HCT116 (cell line): ENCODE data around the gene ADAMTS15. TPM values are rescaled to one million over a fixed set of nuclear protein-coding genes. Genes with fewer than 3 reads are reported as not detected.

Experiments
- ATAC-seq: fragments of 200-7000 bp; cut with Tn5 transposase; 2 replicates; pipeline ENCODE4 v1.9.1; 2020; ENCODE audit warnings: mild to moderate bottlenecking, moderate library complexity
- BruUV-seq: library from RNA; stranded (reverse); fragments of 400-500 nt; replicated peaks from 2 replicates; lab custom pipeline; 2021; lab: Mats Ljungman, UMichigan
- CTCF ChIA-PET: fragments of 300-600 bp; sonication (Branson Sonifier 250); formaldehyde crosslinking; loops from one replicate; lab custom pipeline; 2021; ENCODE audit warnings: antibody characterized with exemption; lab: Charles Lee
- POLR2A ChIA-PET: fragments of 300-600, 350-600 bp; sonication (Branson Sonifier 250); formaldehyde crosslinking; loops from one replicate; lab custom pipeline; 2021; ENCODE audit warnings: antibody characterized with exemption; lab: Charles Lee
- RAD21 ChIA-PET, 2 experiments: fragments of 300-600 bp; sonication (Branson Sonifier 250); formaldehyde crosslinking; loops; one replicate each; lab custom pipeline; 2023; ENCODE audit warnings: low total read pairs in 2 of 2; ENCODE audit not compliant: uncharacterized antibody in 2 of 2, unreplicated experiment in 2 of 2, low non-redundant PET in 1 of 2; lab: Charles Lee
- DNase-seq: peaks from one replicate; pipeline ENCODE4 v3.0.0-alpha.2; 2010; ENCODE audit warnings: low read depth, low spot score
- H2AFZ ChIP-seq: fragments of 200-600 bp; shearing (Covaris generic), sonication (generic); 2 replicates; pipeline ENCODE4 v1.6.1; 2017; ENCODE audit warnings: low read depth, mixed run types, mixed read lengths, antibody characterized with exemption, low read length; ENCODE audit not compliant: poor library complexity, severe bottlenecking
- H3K27ac ChIP-seq: 2 replicates; pipeline ENCODE4 v1.5.1; 2012; ENCODE audit warnings: low read depth, low read length
- H3K27me3 ChIP-seq: fragments of 200-600 bp; sonication (generic); 2 replicates; pipeline ENCODE4 v1.6.1; 2016; ENCODE audit warnings: mixed run types, low read length, mixed read lengths; ENCODE audit not compliant: insufficient read depth
- H3K36me3 ChIP-seq, 2 experiments: fragments of 200-500 bp in 1 of 2; fragments of 200-600 bp in 1 of 2; sonication (Bioruptor generic) in 1 of 2; sonication (generic) in 1 of 2; 2 replicates each; pipeline versions ENCODE4 v1.5.1 to v1.6.1; 2014 to 2016; ENCODE audit warnings: low read length in 2 of 2, inconsistent platforms in 1 of 2, mixed read lengths in 1 of 2, mixed run types in 1 of 2; ENCODE audit not compliant: insufficient read depth in 2 of 2, control insufficient read depth in 1 of 2
- H3K4me1 ChIP-seq, 2 experiments: fragments of 200-600 bp in 1 of 2; sonication (generic) in 1 of 2; 2 replicates each; pipeline versions ENCODE4 v1.5.1 to v1.6.1; 2012 to 2017; ENCODE audit warnings: low read length in 2 of 2, inconsistent platforms in 1 of 2, mild to moderate bottlenecking in 1 of 2, mixed read lengths in 1 of 2, mixed run types in 1 of 2, moderate library complexity in 1 of 2; ENCODE audit not compliant: insufficient read depth in 2 of 2, control insufficient read depth in 1 of 2
- H3K4me2 ChIP-seq: fragments of 200-600 bp; sonication (generic); 2 replicates; pipeline ENCODE4 v1.6.1; 2017; ENCODE audit warnings: mixed run types, low read length, mixed read lengths
- H3K4me3 ChIP-seq, 2 experiments: fragments of 200-600 bp in 1 of 2; sonication (generic) in 1 of 2; replicated peaks in 1 of 2; 2 replicates each; pipeline ENCODE4 v1.5.1; 2011 to 2016; ENCODE audit warnings: low read length in 2 of 2, control low read depth in 1 of 2, low read depth in 1 of 2, mild to moderate bottlenecking in 1 of 2, mixed read lengths in 1 of 2, mixed run types in 1 of 2
- H3K79me2 ChIP-seq: fragments of 200-600 bp; sonication (generic); 2 replicates; pipeline ENCODE4 v1.6.1; 2017; ENCODE audit warnings: mild to moderate bottlenecking, mixed run types, low read length, moderate library complexity, mixed read lengths; ENCODE audit not compliant: insufficient read depth
- H3K9ac ChIP-seq: fragments of 200-600 bp; sonication (generic); 2 replicates; pipeline ENCODE4 v1.6.1; 2016; ENCODE audit warnings: low read length, mixed read lengths
- H3K9me2 ChIP-seq: fragments of 200-600 bp; sonication (generic), shearing (Covaris generic); 2 replicates; pipeline ENCODE4 v1.6.1; 2017; ENCODE audit warnings: mixed run types, mild to moderate bottlenecking, moderate library complexity; ENCODE audit not compliant: insufficient read depth
- H3K9me3 ChIP-seq, 2 experiments: fragments of 200-500 bp in 1 of 2; fragments of 200-600 bp in 1 of 2; sonication (Bioruptor generic) in 1 of 2; sonication (generic) in 1 of 2; 2 replicates each; pipeline ENCODE4 v1.6.1; 2014 to 2017; ENCODE audit warnings: low read length in 2 of 2, mixed read lengths in 2 of 2, inconsistent platforms in 1 of 2, low read depth in 1 of 2, mild to moderate bottlenecking in 1 of 2, mixed run types in 1 of 2, moderate library complexity in 1 of 2; ENCODE audit not compliant: control insufficient read depth in 1 of 2, insufficient read depth in 1 of 2
- H4K20me1 ChIP-seq: fragments of 200-600 bp; sonication (generic), shearing (Covaris generic); 2 replicates; pipeline ENCODE4 v1.6.1; 2017; ENCODE audit warnings: mixed run types, mild to moderate bottlenecking, moderate library complexity; ENCODE audit not compliant: insufficient read depth
- CBX3 ChIP-seq: IDR thresholded peaks from 2 replicates; pipeline ENCODE4 v1.6.1; 2012; ENCODE audit warnings: low read depth
- CEBPB ChIP-seq: IDR thresholded peaks from 2 replicates; pipeline ENCODE4 v1.6.1; 2012; ENCODE audit warnings: low read depth
- CTCF ChIP-seq, 3 experiments: fragments of 200-600 bp in 1 of 3; sonication (generic) in 1 of 3; IDR thresholded peaks in 2 of 3; conservative IDR thresholded peaks in 1 of 3; 2 replicates each; pipeline ENCODE4 v1.5.1; 2012 to 2017; ENCODE audit warnings: low read depth in 2 of 3, low read length in 2 of 3, antibody characterized with exemption in 1 of 3, borderline replicate concordance in 1 of 3, control low read depth in 1 of 3, mild to moderate bottlenecking in 1 of 3, mixed read lengths in 1 of 3, mixed run types in 1 of 3, moderate library complexity in 1 of 3; ENCODE audit not compliant: insufficient read depth in 1 of 3
- EGR1 ChIP-seq: IDR thresholded peaks from 2 replicates; pipeline ENCODE4 v1.6.1; 2012; ENCODE audit warnings: low read depth
- EZH2 ChIP-seq: fragments of 200-600 bp; sonication (generic); IDR thresholded peaks from 2 replicates; pipeline ENCODE4 v1.6.1; 2017; ENCODE audit warnings: antibody characterized with exemption, mixed run types
- MAX ChIP-seq: IDR thresholded peaks from 2 replicates; pipeline ENCODE4 v1.6.1; 2012
- POLR2AphosphoS5 ChIP-seq: IDR thresholded peaks from 2 replicates; pipeline ENCODE4 v1.6.1; 2011; ENCODE audit warnings: mild to moderate bottlenecking, low read depth, low read length, moderate library complexity
- RAD21 ChIP-seq: IDR thresholded peaks from 2 replicates; pipeline ENCODE4 v1.6.1; 2012; ENCODE audit warnings: low read depth, mild to moderate bottlenecking
- SIN3A ChIP-seq: IDR thresholded peaks from 2 replicates; pipeline ENCODE4 v1.6.1; 2012; ENCODE audit warnings: low read depth
- SRF ChIP-seq: IDR thresholded peaks from 2 replicates; pipeline ENCODE4 v1.6.1; 2012; ENCODE audit warnings: low read depth
- ZBTB33 ChIP-seq: IDR thresholded peaks from 2 replicates; pipeline ENCODE4 v1.6.1; 2011; ENCODE audit warnings: mild to moderate bottlenecking, low read length, moderate library complexity; ENCODE audit not compliant: insufficient replicate concordance; ENCODE audit errors: extremely low read depth
- intact Hi-C: fragments of 100-400 bp; cut with micrococcal nuclease; formaldehyde crosslinking; loops from 2 replicates; pipeline ENCODE4 v1.10.0; 2022
- total RNA-seq: library from RNA; stranded (reverse); gene quantifications from one replicate; pipeline ENCODE4 v1.2.1, GENCODE V29; 2021; ENCODE audit not compliant: unreplicated experiment

ADAMTS15 gene
- total RNA-seq, 1 experiment from 2014 or later, result 0.44 TPM

- ChIA-PET CTCF (no interaction called here), POLR2A (no interaction called here), RAD21 (no interaction called here)
- H3K9me3 ChIP-seq, result no peaks in the 10 kb centered on the region
- H3K36me3 ChIP-seq, result no peaks in the 10 kb centered on the region
- H3K4me1 ChIP-seq, result peaks cover 4 to 8% of the 10 kb centered on the region in 2 experiments; a peak in 3 of 4 replicates
- DNase-seq (no peak), ATAC-seq (no peak)
- no peak overlapping the region for H3K9ac ChIP-seq
- BruUV-seq, result no TSS peak
- intact Hi-C loops, result no loop called here
- H3K27ac ChIP-seq, result no peak overlapping the region
- no peaks in the 10 kb centered on the region for H3K79me2 ChIP-seq
- H3K9me2 ChIP-seq, result no peaks in the 10 kb centered on the region
- H3K27me3 ChIP-seq, result no peaks in the 10 kb centered on the region
- no peak overlapping the region for H3K4me2 ChIP-seq
- H4K20me1 ChIP-seq, result no peaks in the 10 kb centered on the region
- H3K4me3 ChIP-seq, result no peak overlapping the region
- TF ChIP-seq POLR2AphosphoS5 (no peak), RAD21 (no peak)
- H2AFZ ChIP-seq, result no peak overlapping the region
Measured at GRCh38 chr11:130473056-130473794, 24.8 kb downstream of the ADAMTS15 start.

- RAD21 ChIA-PET, result no interaction called here
- Histone ChIP-seq H3K79me2 (no peaks in the 10 kb centered on the region), H2AFZ (no peak overlapping the region), H3K27me3 (no peaks in the 10 kb centered on the region), H3K4me2 (no peak overlapping the region), H3K9me3 (no peaks in the 10 kb centered on the region), H4K20me1 (no peaks in the 10 kb centered on the region), H3K36me3 (no peaks in the 10 kb centered on the region), H3K9ac (no peak overlapping the region), H3K9me2 (no peaks in the 10 kb centered on the region), H3K4me3 (no peak overlapping the region), H3K27ac (no peak overlapping the region), H3K4me1 (peaks cover 8 to 15% of the 10 kb centered on the region in 2 experiments; a peak in 3 of 4 replicates)
- intact Hi-C loops, result no loop called here
- DNase-seq (no peak), ATAC-seq (no peak)
- CTCF ChIA-PET, result no interaction called here
- POLR2A ChIA-PET, result no interaction called here
- BruUV-seq, result no TSS peak
- TF ChIP-seq CEBPB, result no peak
- no peak for TF ChIP-seq CTCF (IDR thresholded peaks at IDR 0.05 in 2 of 3, conservative IDR thresholded peaks at IDR 0.05 in 1 of 3; ENCODE audit: borderline replicate concordance in 1 of 3, insufficient read depth in 1 of 3, low read depth in 2 of 3, low read length in 2 of 3)
- no peak for TF ChIP-seq SRF
- TF ChIP-seq MAX, result no peak
- no peak for TF ChIP-seq SIN3A
- no peak for TF ChIP-seq POLR2AphosphoS5
- TF ChIP-seq RAD21, result no peak
- no peak for TF ChIP-seq EZH2
- no peak for TF ChIP-seq EGR1
- TF ChIP-seq CBX3, result no peak
- TF ChIP-seq ZBTB33, result no peak
Measured at GRCh38 chr11:130473795-130474377, 25.4 kb downstream of the ADAMTS15 start.
